ENCODE results near the gene SPOP.

The SPOP gene

DNA sequence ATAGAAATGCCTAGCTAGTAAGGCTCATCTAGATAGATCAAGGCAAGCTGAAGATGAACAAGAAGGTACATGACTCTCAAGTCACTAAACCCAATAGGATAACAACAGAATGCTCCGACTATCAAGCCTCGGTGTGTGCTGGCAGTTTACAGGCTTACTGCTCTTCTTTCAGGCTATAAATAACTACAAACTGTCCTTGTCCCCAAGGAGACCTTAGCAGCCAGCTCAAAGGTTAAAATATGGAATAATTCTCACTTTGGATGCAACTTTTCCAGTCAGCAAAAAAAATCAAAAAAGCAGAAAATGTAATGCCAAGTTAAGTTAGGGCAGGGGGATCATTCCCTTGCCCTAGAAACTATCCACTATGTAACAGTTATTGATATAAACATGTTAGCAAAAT is 44.6 kb downstream of the SPOP start:
- peaks cover 7% of the 10 kb centered on the region for H3K4me1 ChIP-seq (ENCODE audit: insufficient read depth, poor library complexity, severe bottlenecking)
- no peak overlapping the region for H3K4me3 ChIP-seq (ENCODE audit: severe bottlenecking)
- ATAC-seq (ENCODE audit: low read depth) (no peak), DNase-seq (ENCODE audit: low spot score) (no peak)
- no peaks in the 10 kb centered on the region for H3K27me3 ChIP-seq (ENCODE audit: insufficient read depth, poor library complexity, severe bottlenecking)
- TF ChIP-seq, protein P1, sequence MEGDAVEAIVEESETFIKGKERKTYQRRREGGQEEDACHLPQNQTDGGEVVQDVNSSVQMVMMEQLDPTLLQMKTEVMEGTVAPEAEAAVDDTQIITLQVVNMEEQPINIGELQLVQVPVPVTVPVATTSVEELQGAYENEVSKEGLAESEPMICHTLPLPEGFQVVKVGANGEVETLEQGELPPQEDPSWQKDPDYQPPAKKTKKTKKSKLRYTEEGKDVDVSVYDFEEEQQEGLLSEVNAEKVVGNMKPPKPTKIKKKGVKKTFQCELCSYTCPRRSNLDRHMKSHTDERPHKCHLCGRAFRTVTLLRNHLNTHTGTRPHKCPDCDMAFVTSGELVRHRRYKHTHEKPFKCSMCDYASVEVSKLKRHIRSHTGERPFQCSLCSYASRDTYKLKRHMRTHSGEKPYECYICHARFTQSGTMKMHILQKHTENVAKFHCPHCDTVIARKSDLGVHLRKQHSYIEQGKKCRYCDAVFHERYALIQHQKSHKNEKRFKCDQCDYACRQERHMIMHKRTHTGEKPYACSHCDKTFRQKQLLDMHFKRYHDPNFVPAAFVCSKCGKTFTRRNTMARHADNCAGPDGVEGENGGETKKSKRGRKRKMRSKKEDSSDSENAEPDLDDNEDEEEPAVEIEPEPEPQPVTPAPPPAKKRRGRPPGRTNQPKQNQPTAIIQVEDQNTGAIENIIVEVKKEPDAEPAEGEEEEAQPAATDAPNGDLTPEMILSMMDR (IDR thresholded peaks at IDR 0.05; ENCODE audit: poor library complexity, severe bottlenecking), result no peak
- H3K27ac ChIP-seq (ENCODE audit: poor library complexity, severe bottlenecking), result no peak overlapping the region
- H3K36me3 ChIP-seq (ENCODE audit: low read depth), result peaks cover 11% of the 10 kb centered on the region
- peaks cover 2% of the 10 kb centered on the region for H3K9me3 ChIP-seq (ENCODE audit: severe bottlenecking)

DNA sequence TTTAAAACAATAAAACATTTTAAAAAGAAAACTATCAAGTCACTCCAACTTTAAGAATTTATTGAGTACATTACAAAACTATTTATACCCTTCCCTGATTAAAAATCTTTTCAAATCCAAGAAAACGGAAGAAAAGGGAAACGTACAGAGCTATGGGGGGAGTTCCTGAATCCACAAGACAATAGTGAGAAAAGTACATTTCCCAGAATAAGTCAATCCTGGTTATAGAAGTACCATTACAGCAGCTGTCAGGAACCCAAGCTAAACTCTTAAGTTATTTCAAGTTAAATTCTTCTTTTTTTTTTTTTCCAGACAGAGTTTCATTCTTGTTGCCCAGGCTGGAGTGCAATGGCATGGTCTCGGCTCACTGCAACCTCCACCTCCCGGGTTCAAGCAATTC is 45.7 kb downstream of the SPOP start:
- TF ChIP-seq, protein P1 (IDR thresholded peaks at IDR 0.05; ENCODE audit: poor library complexity, severe bottlenecking), result no peak
- H3K9me3 ChIP-seq (ENCODE audit: severe bottlenecking), result peaks cover 2% of the 10 kb centered on the region
- no peaks in the 10 kb centered on the region for H3K27me3 ChIP-seq (ENCODE audit: insufficient read depth, poor library complexity, severe bottlenecking)
- H3K27ac ChIP-seq (ENCODE audit: poor library complexity, severe bottlenecking), result no peak overlapping the region
- no peak overlapping the region for H3K4me3 ChIP-seq (ENCODE audit: severe bottlenecking)
- H3K4me1 ChIP-seq (ENCODE audit: insufficient read depth, poor library complexity, severe bottlenecking), result peaks cover 7% of the 10 kb centered on the region
- DNase-seq (ENCODE audit: low spot score) (no peak), ATAC-seq (ENCODE audit: low read depth) (no peak)
- H3K36me3 ChIP-seq (ENCODE audit: low read depth), result peaks cover 11% of the 10 kb centered on the region

- Histone ChIP-seq H3K4me3 (ENCODE audit: severe bottlenecking) (no peak overlapping the region), H3K27ac (ENCODE audit: poor library complexity, severe bottlenecking) (no peak overlapping the region), H3K9me3 (ENCODE audit: severe bottlenecking) (peaks cover 2% of the 10 kb centered on the region), H3K4me1 (ENCODE audit: insufficient read depth, poor library complexity, severe bottlenecking) (peaks cover 5% of the 10 kb centered on the region), H3K27me3 (ENCODE audit: insufficient read depth, poor library complexity, severe bottlenecking) (no peaks in the 10 kb centered on the region), H3K36me3 (ENCODE audit: low read depth) (peaks cover 7% of the 10 kb centered on the region)
- ATAC-seq (ENCODE audit: low read depth) (no peak), DNase-seq (ENCODE audit: low spot score) (no peak)
- TF ChIP-seq, protein P1 (IDR thresholded peaks at IDR 0.05; ENCODE audit: poor library complexity, severe bottlenecking), result no peak
These were observed 46.4 kb downstream of the SPOP start for GRCh38 chr17:49631496-49631895.

DNA sequence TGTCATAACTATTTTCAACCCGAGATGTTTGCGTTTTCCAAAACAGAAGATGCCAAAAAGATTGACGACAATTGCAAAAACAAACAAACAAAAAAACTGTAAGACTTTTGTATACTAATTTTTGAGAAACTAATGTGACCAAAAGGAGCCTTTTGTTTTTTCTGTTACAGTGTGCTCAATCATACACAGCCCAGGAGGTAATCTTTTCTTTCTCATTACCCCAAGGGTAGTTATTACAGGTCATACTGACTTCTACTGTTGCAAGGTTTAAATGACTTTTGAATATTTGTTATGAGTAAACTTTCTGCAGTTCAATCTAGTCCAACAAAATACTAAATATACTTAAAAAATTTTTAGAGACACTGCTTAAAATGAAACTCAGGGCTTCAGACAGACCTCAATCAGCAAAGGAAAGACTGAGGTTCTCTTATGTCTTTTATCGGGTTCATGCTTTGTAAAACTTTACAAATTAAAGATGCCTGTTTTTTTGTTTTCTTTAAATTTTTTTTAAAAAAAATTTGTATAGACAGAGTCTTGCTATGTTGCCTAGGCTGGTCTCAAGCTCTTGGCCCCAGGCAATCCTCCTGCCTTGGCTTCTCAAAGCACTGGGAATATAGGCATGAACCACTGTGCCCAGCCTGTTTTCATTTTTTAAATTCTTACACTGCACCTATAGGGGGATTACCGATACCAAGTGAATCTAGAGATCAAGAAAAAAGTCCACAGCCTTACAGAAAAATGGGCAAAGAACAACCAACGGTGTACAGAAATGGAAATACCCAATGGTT is 47.6 kb downstream of the SPOP start:
- Histone ChIP-seq H3K4me1 (ENCODE audit: insufficient read depth, poor library complexity, severe bottlenecking) (peaks cover 3% of the 10 kb centered on the region), H3K36me3 (ENCODE audit: low read depth) (peaks cover 8% of the 10 kb centered on the region), H3K9me3 (ENCODE audit: severe bottlenecking) (peaks cover 2% of the 10 kb centered on the region), H3K27me3 (ENCODE audit: insufficient read depth, poor library complexity, severe bottlenecking) (no peaks in the 10 kb centered on the region), H3K4me3 (ENCODE audit: severe bottlenecking) (no peak overlapping the region), H3K27ac (ENCODE audit: poor library complexity, severe bottlenecking) (no peak overlapping the region)
- DNase-seq (ENCODE audit: low spot score) (no peak), ATAC-seq (ENCODE audit: low read depth) (no peak)
- TF ChIP-seq, protein P1 (IDR thresholded peaks at IDR 0.05; ENCODE audit: poor library complexity, severe bottlenecking), result no peak

- Histone ChIP-seq H3K36me3 (ENCODE audit: low read depth) (peaks cover 14% of the 10 kb centered on the region), H3K4me3 (ENCODE audit: severe bottlenecking) (no peak overlapping the region), H3K4me1 (ENCODE audit: insufficient read depth, poor library complexity, severe bottlenecking) (peaks cover 3% of the 10 kb centered on the region), H3K27me3 (ENCODE audit: insufficient read depth, poor library complexity, severe bottlenecking) (no peaks in the 10 kb centered on the region), H3K9me3 (ENCODE audit: severe bottlenecking) (peaks cover 2% of the 10 kb centered on the region), H3K27ac (ENCODE audit: poor library complexity, severe bottlenecking) (no peak overlapping the region)
- no peak for ATAC-seq (ENCODE audit: low read depth)
- no peak for DNase-seq (ENCODE audit: low spot score)
- TF ChIP-seq, protein P1 (IDR thresholded peaks at IDR 0.05; ENCODE audit: poor library complexity, severe bottlenecking), result no peak
These were observed 48.5 kb downstream of the SPOP start for GRCh38 chr17:49629447-49629846.

All from RWPE2 (cell line).